GM23338 (cell line): ENCODE data around the gene UCN. TPM values are rescaled to one million over a fixed set of nuclear protein-coding genes. Genes with fewer than 3 reads are reported as not detected.

Source experiments
- ATAC-seq: fragments of 200-7000 bp; cut with Tn5 transposase; 3 replicates; pipeline ENCODE4 v1.9.1; 2020
- DNase-seq: peaks from one replicate; pipeline ENCODE4 v3.0.0-alpha.2; 2015; ENCODE audit warnings: low spot score
- H2AFZ ChIP-seq: fragments of 200-600 bp; sonication (generic); 2 replicates; pipeline ENCODE4 v1.8.0; 2016; ENCODE audit warnings: antibody characterized with exemption, mild to moderate bottlenecking, moderate library complexity
- H3F3A ChIP-seq: fragments of 200-600 bp; sonication (generic); replicated peaks from 2 replicates; pipeline ENCODE4 v1.8.0; 2017; ENCODE audit warnings: antibody characterized with exemption, mixed run types, low read depth
- H3K27ac ChIP-seq: fragments of 200-600 bp; sonication (generic); 2 replicates; pipeline ENCODE4 v1.6.1; 2016; ENCODE audit warnings: low read depth
- H3K27me3 ChIP-seq: fragments of 200-600 bp; sonication (generic); 2 replicates; pipeline ENCODE4 v1.8.0; 2016; ENCODE audit warnings: mild to moderate bottlenecking, mixed run types, moderate library complexity; ENCODE audit not compliant: insufficient read depth
- H3K36me3 ChIP-seq: fragments of 200-600 bp; sonication (generic); 2 replicates; pipeline ENCODE4 v1.8.0; 2016; ENCODE audit warnings: mild to moderate bottlenecking; ENCODE audit not compliant: insufficient read depth
- H3K4me1 ChIP-seq: fragments of 200-600 bp; sonication (generic); 2 replicates; pipeline ENCODE4 v1.8.0; 2016; ENCODE audit warnings: mild to moderate bottlenecking, moderate library complexity; ENCODE audit not compliant: insufficient read depth
- H3K4me2 ChIP-seq: fragments of 200-600 bp; sonication (generic); 2 replicates; pipeline ENCODE4 v1.7.1; 2017; ENCODE audit warnings: mixed run types
- H3K4me3 ChIP-seq: fragments of 200-600 bp; sonication (generic); 2 replicates; pipeline ENCODE4 v1.6.1; 2016; ENCODE audit warnings: mixed run types
- H3K79me2 ChIP-seq: fragments of 200-600 bp; sonication (generic); replicated peaks from 2 replicates; pipeline ENCODE4 v1.8.0; 2017; ENCODE audit warnings: mild to moderate bottlenecking; ENCODE audit not compliant: insufficient read depth
- H3K9me2 ChIP-seq: fragments of 200-600 bp; sonication (generic); 2 replicates; pipeline ENCODE4 v1.8.0; 2017; ENCODE audit not compliant: insufficient read depth
- H4K20me1 ChIP-seq: fragments of 200-600 bp; sonication (generic); replicated peaks from 2 replicates; pipeline ENCODE4 v1.8.0; 2017; ENCODE audit warnings: mild to moderate bottlenecking; ENCODE audit not compliant: insufficient read depth
- H3K27ac Mint-ChIP-seq: 2 replicates; pipeline ENCODE4 v1.8.0; 2020; ENCODE audit warnings: inconsistent platforms, mild to moderate bottlenecking, moderate library complexity, mixed read lengths
- H3K27me3 Mint-ChIP-seq: 3 replicates; pipeline ENCODE4 v1.8.0; 2022; ENCODE audit warnings: low read depth, mild to moderate bottlenecking, moderate library complexity, mixed read lengths, inconsistent platforms; ENCODE audit not compliant: insufficient read depth, poor library complexity
- H3K36me3 Mint-ChIP-seq: 3 replicates; pipeline ENCODE4 v1.8.0; 2021; ENCODE audit warnings: low read depth, mild to moderate bottlenecking, inconsistent platforms, moderate library complexity, mixed read lengths
- H3K4me1 Mint-ChIP-seq: 3 replicates; pipeline ENCODE4 v1.8.0; 2020; ENCODE audit warnings: mild to moderate bottlenecking, inconsistent platforms, mixed read lengths
- H3K4me3 Mint-ChIP-seq: 3 replicates; pipeline ENCODE4 v1.8.0; 2021; ENCODE audit warnings: moderate library complexity, mild to moderate bottlenecking, inconsistent platforms, mixed read lengths
- H3K9me3 Mint-ChIP-seq: 3 replicates; pipeline ENCODE4 v1.8.0; 2020; ENCODE audit warnings: moderate library complexity, mild to moderate bottlenecking, inconsistent platforms, mixed read lengths
- CREB1 ChIP-seq: fragments of 250-450 bp; sonication (Bioruptor Pico); IDR thresholded peaks from 2 replicates; pipeline ENCODE4 v1.5.0; 2020; ENCODE audit warnings: low read depth, mild to moderate bottlenecking, moderate library complexity
- ETS1 ChIP-seq: IDR thresholded peaks from 2 replicates; pipeline ENCODE4 v1.6.1; 2016; ENCODE audit warnings: antibody characterized with exemption
- EZH2 ChIP-seq: fragments of 200-600 bp; sonication (generic); IDR thresholded peaks from one replicate; pipeline ENCODE4 v1.8.0; 2017; ENCODE audit warnings: antibody characterized with exemption, mild to moderate bottlenecking, low read depth; ENCODE audit not compliant: unreplicated experiment
- EZH2phosphoT487 ChIP-seq: fragments of 200-600 bp; sonication (generic); IDR thresholded peaks from one replicate; pipeline ENCODE4 v1.8.1; 2018; ENCODE audit warnings: antibody characterized with exemption; ENCODE audit not compliant: unreplicated experiment
- JUNB ChIP-seq: IDR thresholded peaks from one replicate; pipeline ENCODE4 v1.6.1; 2016; ENCODE audit warnings: antibody characterized with exemption; ENCODE audit not compliant: unreplicated experiment
- NANOG ChIP-seq: IDR thresholded peaks from 2 replicates; pipeline ENCODE4 v1.6.1; 2016; ENCODE audit warnings: antibody characterized with exemption, borderline replicate concordance
- POLR2AphosphoS5 ChIP-seq: IDR thresholded peaks from 2 replicates; pipeline ENCODE4 v1.6.1; 2016; ENCODE audit warnings: antibody characterized with exemption, low read depth
- STAT1 ChIP-seq: IDR thresholded peaks from one replicate; pipeline ENCODE4 v1.6.1; 2016; ENCODE audit warnings: antibody characterized with exemption; ENCODE audit not compliant: unreplicated experiment
- ZNF114 ChIP-seq: fragments of 250-450 bp; sonication (Bioruptor Pico); IDR thresholded peaks from 2 replicates; pipeline ENCODE4 v1.5.0; 2020; ENCODE audit warnings: mild to moderate bottlenecking, moderate library complexity
- ZNF331 ChIP-seq: fragments of 250-450 bp; sonication (Bioruptor Pico); IDR thresholded peaks from 2 replicates; pipeline ENCODE4 v1.5.0; 2020; ENCODE audit warnings: low read depth, mild to moderate bottlenecking, moderate library complexity
- polyA plus RNA-seq: library from polyadenylated mRNA; unstranded; fragments of >200 nt; fragmentation: Nextera tagmentation; extraction: Ambion mirVana; gene quantifications from 2 replicates; pipeline ENCODE4 v1.2.1, GENCODE V29; 2016
- total RNA-seq: library from RNA; depleted of rRNA; stranded (reverse); fragments of >200 nt; shearing (Covaris generic); gene quantifications from 2 replicates; pipeline ENCODE4 v1.2.3, GENCODE V29; 2014
- TF ChIP-seq, protein P1 (sequence below): fragments of 250-450 bp; sonication (Bioruptor Pico); IDR thresholded peaks from 2 replicates; pipeline ENCODE4 v1.5.0; 2020; ENCODE audit warnings: mild to moderate bottlenecking, moderate library complexity
- TF ChIP-seq, protein P2 (sequence below): IDR thresholded peaks from one replicate; pipeline ENCODE4 v1.6.1; 2018; ENCODE audit warnings: antibody characterized with exemption; ENCODE audit not compliant: unreplicated experiment
- TF ChIP-seq, protein P3 (sequence below), 2 experiments: fragments of 200-600 bp in 1 of 2; sonication (generic) in 1 of 2; conservative IDR thresholded peaks; 2 replicates each; pipeline versions ENCODE4 v1.5.1 to v1.6.1; 2016 to 2017; ENCODE audit warnings: antibody characterized with exemption in 2 of 2, low read depth in 2 of 2, mild to moderate bottlenecking in 2 of 2, moderate library complexity in 1 of 2

UCN gene
- total and polyA plus RNA-seq, 2 experiments from 2014 or later = 0.59 to 0.99 TPM

- Histone ChIP-seq H3F3A (peaks cover 13% of the 10 kb centered on the region), H2AFZ (no peak overlapping the region), H3K27me3 (no peaks in the 10 kb centered on the region), H3K27ac (no peak overlapping the region), H3K4me3 (no peak overlapping the region), H3K4me1 (peaks cover 27% of the 10 kb centered on the region), H3K79me2 (no peaks in the 10 kb centered on the region), H4K20me1 (no peaks in the 10 kb centered on the region), H3K4me2 (no peak overlapping the region), H3K36me3 (no peaks in the 10 kb centered on the region), H3K9me2 (peaks cover 4% of the 10 kb centered on the region; the same call in 1 of the 2 replicates)
- peaks cover 17% of the 10 kb centered on the region for H3K27me3 Mint-ChIP-seq
- H3K27ac Mint-ChIP-seq = no peak overlapping the region
- no peaks in the 10 kb centered on the region for H3K9me3 Mint-ChIP-seq
- ATAC-seq (no peak), DNase-seq (no peak)
- H3K4me3 Mint-ChIP-seq = no peak overlapping the region
- H3K36me3 Mint-ChIP-seq = no peaks in the 10 kb centered on the region
- H3K4me1 Mint-ChIP-seq = peaks cover 43% of the 10 kb centered on the region
- TF ChIP-seq STAT1 (no peak), NANOG (no peak), EZH2phosphoT487 (no peak), EZH2 (no peak), POLR2AphosphoS5 (no peak), ZNF114 (CRISPR knock-in tag) (no peak), CREB1 (no peak), ZNF331 (no peak), ETS1 (no peak), JUNB (no peak)
- TF ChIP-seq, protein P1, sequence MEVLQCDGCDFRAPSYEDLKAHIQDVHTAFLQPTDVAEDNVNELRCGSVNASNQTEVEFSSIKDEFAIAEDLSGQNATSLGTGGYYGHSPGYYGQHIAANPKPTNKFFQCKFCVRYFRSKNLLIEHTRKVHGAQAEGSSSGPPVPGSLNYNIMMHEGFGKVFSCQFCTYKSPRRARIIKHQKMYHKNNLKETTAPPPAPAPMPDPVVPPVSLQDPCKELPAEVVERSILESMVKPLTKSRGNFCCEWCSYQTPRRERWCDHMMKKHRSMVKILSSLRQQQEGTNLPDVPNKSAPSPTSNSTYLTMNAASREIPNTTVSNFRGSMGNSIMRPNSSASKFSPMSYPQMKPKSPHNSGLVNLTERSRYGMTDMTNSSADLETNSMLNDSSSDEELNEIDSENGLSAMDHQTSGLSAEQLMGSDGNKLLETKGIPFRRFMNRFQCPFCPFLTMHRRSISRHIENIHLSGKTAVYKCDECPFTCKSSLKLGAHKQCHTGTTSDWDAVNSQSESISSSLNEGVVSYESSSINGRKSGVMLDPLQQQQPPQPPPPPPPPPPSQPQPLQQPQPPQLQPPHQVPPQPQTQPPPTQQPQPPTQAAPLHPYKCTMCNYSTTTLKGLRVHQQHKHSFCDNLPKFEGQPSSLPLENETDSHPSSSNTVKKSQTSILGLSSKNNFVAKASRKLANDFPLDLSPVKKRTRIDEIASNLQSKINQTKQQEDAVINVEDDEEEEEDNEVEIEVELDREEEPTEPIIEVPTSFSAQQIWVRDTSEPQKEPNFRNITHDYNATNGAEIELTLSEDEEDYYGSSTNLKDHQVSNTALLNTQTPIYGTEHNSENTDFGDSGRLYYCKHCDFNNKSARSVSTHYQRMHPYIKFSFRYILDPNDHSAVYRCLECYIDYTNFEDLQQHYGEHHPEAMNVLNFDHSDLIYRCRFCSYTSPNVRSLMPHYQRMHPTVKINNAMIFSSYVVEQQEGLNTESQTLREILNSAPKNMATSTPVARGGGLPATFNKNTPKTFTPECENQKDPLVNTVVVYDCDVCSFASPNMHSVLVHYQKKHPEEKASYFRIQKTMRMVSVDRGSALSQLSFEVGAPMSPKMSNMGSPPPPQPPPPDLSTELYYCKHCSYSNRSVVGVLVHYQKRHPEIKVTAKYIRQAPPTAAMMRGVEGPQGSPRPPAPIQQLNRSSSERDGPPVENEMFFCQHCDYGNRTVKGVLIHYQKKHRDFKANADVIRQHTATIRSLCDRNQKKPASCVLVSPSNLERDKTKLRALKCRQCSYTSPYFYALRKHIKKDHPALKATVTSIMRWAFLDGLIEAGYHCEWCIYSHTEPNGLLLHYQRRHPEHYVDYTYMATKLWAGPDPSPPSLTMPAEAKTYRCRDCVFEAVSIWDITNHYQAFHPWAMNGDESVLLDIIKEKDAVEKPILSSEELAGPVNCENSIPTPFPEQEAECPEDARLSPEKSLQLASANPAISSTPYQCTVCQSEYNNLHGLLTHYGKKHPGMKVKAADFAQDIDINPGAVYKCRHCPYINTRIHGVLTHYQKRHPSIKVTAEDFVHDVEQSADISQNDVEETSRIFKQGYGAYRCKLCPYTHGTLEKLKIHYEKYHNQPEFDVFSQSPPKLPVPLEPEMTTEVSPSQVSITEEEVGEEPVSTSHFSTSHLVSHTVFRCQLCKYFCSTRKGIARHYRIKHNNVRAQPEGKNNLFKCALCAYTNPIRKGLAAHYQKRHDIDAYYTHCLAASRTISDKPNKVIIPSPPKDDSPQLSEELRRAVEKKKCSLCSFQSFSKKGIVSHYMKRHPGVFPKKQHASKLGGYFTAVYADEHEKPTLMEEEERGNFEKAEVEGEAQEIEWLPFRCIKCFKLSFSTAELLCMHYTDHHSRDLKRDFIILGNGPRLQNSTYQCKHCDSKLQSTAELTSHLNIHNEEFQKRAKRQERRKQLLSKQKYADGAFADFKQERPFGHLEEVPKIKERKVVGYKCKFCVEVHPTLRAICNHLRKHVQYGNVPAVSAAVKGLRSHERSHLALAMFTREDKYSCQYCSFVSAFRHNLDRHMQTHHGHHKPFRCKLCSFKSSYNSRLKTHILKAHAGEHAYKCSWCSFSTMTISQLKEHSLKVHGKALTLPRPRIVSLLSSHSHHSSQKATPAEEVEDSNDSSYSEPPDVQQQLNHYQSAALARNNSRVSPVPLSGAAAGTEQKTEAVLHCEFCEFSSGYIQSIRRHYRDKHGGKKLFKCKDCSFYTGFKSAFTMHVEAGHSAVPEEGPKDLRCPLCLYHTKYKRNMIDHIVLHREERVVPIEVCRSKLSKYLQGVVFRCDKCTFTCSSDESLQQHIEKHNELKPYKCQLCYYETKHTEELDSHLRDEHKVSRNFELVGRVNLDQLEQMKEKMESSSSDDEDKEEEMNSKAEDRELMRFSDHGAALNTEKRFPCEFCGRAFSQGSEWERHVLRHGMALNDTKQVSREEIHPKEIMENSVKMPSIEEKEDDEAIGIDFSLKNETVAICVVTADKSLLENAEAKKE = no peak
- TF ChIP-seq, protein P2, sequence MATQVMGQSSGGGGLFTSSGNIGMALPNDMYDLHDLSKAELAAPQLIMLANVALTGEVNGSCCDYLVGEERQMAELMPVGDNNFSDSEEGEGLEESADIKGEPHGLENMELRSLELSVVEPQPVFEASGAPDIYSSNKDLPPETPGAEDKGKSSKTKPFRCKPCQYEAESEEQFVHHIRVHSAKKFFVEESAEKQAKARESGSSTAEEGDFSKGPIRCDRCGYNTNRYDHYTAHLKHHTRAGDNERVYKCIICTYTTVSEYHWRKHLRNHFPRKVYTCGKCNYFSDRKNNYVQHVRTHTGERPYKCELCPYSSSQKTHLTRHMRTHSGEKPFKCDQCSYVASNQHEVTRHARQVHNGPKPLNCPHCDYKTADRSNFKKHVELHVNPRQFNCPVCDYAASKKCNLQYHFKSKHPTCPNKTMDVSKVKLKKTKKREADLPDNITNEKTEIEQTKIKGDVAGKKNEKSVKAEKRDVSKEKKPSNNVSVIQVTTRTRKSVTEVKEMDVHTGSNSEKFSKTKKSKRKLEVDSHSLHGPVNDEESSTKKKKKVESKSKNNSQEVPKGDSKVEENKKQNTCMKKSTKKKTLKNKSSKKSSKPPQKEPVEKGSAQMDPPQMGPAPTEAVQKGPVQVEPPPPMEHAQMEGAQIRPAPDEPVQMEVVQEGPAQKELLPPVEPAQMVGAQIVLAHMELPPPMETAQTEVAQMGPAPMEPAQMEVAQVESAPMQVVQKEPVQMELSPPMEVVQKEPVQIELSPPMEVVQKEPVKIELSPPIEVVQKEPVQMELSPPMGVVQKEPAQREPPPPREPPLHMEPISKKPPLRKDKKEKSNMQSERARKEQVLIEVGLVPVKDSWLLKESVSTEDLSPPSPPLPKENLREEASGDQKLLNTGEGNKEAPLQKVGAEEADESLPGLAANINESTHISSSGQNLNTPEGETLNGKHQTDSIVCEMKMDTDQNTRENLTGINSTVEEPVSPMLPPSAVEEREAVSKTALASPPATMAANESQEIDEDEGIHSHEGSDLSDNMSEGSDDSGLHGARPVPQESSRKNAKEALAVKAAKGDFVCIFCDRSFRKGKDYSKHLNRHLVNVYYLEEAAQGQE = no peak
- TF ChIP-seq, protein P3, sequence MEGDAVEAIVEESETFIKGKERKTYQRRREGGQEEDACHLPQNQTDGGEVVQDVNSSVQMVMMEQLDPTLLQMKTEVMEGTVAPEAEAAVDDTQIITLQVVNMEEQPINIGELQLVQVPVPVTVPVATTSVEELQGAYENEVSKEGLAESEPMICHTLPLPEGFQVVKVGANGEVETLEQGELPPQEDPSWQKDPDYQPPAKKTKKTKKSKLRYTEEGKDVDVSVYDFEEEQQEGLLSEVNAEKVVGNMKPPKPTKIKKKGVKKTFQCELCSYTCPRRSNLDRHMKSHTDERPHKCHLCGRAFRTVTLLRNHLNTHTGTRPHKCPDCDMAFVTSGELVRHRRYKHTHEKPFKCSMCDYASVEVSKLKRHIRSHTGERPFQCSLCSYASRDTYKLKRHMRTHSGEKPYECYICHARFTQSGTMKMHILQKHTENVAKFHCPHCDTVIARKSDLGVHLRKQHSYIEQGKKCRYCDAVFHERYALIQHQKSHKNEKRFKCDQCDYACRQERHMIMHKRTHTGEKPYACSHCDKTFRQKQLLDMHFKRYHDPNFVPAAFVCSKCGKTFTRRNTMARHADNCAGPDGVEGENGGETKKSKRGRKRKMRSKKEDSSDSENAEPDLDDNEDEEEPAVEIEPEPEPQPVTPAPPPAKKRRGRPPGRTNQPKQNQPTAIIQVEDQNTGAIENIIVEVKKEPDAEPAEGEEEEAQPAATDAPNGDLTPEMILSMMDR (conservative IDR thresholded peaks at IDR 0.05; ENCODE audit: low read depth in 2 of 2) = no peak
Measured at GRCh38 chr2:27285481-27285880, 22.8 kb downstream of the UCN start.
